ENCODE results near the gene RPS5. TPM values are rescaled to one million over a fixed set of nuclear protein-coding genes. Genes with fewer than 3 reads are reported as not detected.

The RPS5 gene
- total RNA-seq, 1 donor from 2014 or later: 1,152 TPM

GRCh38 chr19:58381460-58382212 lies 5.4 kb upstream of the RPS5 start:
- no peak for DNase-seq (ENCODE audit: low read depth)

DNA sequence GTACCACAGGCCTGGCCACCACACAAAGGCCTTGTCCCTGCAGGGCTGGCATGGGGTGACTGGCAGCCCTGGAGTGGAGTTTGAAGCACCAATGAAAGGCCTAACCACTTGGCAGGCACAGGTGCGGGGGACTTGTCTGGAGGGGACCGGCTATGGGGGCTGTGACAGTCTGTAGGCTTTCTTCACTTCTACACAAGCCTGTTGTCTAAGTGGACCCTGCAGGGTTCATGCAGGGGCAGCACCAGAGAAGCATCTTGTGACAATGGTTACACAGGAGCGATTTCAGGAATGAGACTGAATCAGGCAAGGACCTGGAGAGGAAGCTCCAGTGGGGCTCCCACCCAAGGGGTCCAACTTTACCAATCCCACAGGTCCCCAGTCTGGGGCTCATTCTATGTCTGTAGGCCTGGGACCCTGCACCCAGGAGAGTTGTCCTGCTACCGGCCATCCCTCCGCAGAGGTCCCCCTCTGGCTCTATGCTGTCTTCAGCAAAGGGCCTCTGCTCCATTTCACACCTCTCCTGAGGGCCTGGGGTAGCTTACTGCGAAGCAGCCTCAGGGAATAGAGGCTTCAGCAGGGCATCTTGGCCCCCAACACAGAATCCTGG lies 4.0 kb upstream of the RPS5 start:
- DNase-seq (ENCODE audit: low read depth): no peak

GRCh38 chr19:58385313-58385890 lies 1.7 kb upstream of the RPS5 start:
- DNase-seq (ENCODE audit: low read depth): no peak

DNA sequence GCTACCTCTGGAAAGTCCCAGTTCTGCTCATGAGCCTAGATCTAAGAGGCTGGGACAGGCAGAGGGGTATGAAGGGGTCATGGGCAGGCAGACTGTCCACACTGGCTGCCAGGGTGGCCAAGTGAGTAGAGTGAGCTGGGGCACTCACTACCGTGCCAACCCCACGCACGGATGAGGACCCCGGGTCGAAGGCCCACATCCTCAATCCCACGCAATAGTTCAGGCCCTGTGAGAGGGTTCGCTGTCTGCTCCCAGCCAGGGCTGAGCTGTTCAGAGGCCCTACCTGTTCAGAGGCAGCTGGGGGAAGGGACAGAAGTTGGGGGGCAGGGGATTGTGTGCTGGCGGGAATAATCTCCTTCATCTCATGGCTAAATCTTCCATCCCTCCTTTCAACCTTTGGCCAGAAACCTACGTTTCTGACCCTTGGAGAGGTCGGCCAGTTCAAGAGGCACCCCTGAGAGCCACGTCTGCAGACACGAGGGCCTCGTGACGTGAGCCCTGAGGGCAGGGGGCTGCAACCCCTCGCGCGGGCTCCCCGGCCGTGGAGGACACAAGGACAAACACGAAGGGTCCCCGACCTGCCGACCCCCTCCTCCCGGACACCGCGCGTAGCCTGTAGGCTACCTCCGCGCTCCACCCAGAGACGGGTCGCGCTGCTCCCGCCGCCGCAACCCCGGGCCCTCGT lies 1.0 kb upstream of the RPS5 start:
- no peak for DNase-seq (ENCODE audit: low read depth)

- peak; percentile 47 for DNase-seq (ENCODE audit: low read depth)
Observed at GRCh38 chr19:58387338-58388174, 487 bp downstream of the RPS5 start.

DNA sequence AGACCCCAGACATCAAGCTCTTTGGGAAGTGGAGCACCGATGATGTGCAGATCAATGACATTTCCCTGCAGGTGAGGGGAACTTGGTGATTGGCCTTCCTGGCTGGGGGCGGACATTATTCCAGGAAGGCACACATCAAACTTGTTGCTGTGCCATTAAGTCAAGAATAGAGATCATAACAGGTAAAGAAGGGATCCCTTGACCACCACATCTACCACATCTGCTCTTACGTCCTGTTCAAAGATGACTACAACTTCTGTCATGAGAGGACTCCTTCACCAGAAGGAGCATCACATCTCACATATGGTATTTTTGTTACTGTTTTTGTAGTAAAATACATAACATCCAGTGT lies 1.1 kb downstream of the RPS5 start:
- DNase-seq (ENCODE audit: low read depth): no peak

DNA sequence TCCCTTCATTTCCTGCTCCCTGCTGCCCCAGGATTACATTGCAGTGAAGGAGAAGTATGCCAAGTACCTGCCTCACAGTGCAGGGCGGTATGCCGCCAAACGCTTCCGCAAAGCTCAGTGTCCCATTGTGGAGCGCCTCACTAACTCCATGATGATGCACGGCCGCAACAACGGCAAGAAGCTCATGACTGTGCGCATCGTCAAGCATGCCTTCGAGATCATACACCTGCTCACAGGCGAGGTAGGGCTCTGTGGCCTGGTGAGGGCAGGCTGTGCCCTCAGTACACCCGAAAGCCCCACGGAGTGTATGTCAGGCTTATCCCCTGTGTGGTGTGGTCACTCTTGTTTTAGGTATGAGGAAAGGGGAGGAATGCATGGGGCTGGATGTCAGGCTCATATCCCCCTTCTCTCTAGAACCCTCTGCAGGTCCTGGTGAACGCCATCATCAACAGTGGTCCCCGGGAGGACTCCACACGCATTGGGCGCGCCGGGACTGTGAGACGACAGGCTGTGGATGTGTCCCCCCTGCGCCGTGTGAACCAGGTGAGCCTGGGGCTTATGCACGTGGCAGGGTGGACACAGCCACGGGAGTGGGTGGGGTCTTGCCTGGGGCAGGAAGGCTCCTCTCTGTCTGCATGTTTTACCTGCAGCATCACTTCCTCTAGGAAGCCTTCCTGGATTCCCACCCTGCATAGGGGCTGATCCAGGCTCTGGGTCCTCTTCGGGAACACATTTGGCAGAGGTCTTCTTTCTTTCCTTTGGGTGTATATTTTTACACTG lies 6.1 kb downstream of the RPS5 start:
- no peak for DNase-seq (ENCODE audit: low read depth)

DNA sequence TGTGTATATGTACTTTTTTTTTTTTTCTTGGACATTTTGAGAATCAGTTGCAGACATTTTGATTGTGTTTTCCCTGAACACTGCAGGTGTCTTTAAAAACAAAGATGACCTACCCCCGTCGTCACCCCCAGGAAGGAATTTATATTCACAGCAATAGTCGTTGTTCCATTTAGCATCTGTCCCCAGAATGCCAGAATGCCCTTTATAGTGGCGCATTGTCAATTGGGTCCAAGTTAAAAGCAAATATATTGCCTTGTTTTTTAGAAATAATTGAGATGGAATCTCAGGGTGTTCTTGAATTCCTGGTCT lies 6.6 kb downstream of the RPS5 start:
- no peak for DNase-seq (ENCODE audit: low read depth)

DNA sequence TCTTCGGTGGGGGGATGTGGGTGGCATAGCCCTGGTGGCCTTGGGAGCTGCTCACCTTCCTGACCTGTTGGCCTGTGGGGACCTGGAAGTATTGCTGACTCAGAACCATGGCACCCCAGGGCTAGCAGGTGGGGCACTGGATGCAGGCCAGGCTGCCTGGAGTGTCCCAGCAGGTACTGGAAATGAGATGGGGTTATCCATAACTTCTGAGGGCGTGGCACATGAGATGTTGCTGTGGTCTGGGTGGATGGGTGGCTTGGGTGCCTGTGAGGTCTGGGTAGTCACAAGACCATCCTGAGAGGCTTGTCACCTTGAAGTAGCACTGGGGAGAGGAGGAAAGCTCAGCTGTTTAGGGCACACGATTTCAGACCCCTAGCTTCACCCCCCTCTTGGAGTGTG lies 7.8 kb downstream of the RPS5 start:
- no peak for DNase-seq (ENCODE audit: low read depth)

DNA sequence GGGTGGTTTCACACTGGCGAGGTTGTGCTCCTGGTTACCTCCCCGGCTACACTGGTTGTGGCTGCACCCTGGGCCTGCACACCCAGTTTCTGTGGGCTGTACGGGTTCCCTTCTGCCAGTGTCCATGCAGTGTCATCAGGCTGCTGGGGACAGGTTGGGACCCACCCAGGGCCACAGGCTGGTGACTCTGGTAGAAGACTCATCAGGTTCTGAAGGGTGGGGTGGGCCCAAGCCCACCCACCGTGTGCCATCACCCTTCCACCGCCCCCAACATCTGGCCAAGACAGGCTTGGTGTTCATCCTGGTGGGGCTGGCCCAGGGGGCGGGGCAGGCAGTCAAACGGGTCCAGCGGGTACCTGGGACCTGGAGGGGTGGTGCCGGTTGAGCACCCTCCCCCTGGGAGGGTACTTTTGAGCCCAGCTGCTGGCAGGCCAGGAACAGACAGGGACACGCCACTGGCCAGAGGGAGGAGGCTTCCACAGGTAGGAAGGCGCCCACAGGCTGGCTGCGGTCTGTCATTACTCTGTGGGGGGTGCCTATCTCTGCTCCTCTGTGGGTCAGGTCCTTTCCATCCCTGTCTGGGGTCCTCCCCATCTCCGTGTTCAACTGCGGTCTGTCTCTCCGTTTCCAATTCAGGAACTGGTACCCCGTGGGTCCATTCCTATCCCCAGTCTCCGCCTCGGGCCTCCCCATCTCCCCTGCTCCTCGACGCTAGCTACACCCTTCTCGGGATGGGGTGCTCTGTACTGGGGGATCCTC lies 8.3 kb downstream of the RPS5 start, which contains the start of gene RNF225:
RNF225 (plus strand) TSS at position 437 of the 759 bp plus-strand sequence. CDS start 434 bp downstream, outside the sequence.
- no peak for DNase-seq (ENCODE audit: low read depth)

GRCh38 chr19:58395979-58396627 lies 9.0 kb downstream of the RPS5 start:
- DNase-seq (ENCODE audit: low read depth): no peak

GRCh38 chr19:58396691-58397532 lies 9.8 kb downstream of the RPS5 start:
- no peak for DNase-seq (ENCODE audit: low read depth)

DNA sequence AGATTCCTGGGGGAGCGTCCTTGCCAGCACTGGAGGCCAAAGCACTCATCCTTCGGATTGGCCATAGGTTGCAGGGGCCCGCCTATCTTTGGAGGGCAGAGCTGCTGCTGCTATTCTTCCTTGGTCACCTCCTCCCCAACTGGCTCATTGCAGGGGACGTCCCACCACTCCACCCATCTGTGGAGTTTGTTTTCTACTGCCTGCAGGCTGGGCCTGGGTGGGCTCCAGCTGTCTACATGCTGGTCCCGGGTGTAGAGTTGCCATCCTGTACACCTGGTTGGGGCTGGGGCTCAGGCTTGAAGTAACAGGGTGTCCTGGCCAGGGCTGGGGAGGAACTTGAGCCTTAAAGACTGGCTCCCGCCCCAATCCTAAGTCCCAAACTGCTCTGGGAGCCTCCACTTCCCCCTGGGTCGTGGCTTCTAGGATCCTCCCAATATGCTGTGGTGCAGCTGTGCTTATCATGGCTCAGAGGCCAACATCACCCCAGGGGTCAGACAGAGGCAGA lies 10.5 kb downstream of the RPS5 start:
- DNase-seq (ENCODE audit: low read depth): no peak

DNA sequence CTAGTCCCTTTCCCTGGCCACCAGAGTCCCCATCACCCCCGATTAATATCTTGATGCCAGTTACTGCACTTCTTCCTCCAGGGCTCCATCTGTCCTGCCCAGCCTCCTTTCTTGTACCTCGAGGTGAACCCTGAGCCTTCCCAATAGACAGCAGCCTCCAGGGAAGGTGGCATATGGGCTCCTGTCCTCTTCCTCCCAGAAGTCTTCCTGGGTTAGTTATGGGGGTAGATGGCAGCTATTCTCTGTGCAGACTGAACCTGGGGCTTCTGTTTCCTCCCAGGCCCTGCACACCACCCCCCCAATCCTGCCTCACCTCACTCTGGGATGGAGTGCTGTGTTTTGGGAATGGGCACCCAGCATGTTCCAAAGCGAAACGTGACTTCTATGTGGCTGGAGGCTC lies 11.0 kb downstream of the RPS5 start:
- no peak for DNase-seq (ENCODE audit: low read depth)

DNA sequence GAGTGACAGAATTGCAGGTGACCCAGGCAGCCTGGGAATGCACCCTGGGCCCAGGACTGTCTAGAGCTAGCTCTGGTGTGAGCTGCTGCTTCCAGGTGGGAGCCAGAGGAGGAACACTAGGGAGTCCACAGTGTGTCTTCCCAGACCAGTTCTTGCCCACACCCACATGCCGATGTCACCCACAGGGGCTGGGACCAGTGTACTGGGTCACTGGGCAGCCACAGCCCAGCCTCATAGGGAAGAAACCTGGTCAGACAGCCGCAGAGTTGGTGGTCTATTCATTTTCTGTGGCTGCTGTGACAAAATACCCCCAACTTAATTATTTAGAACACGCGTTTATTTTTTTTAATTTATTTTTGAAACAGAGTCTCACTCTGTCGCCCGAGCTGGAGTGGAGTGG lies 11.5 kb downstream of the RPS5 start:
- no peak for DNase-seq (ENCODE audit: low read depth)

GRCh38 chr19:58399903-58400302 lies 12.8 kb downstream of the RPS5 start:
- no peak for DNase-seq (ENCODE audit: low read depth)

- DNase-seq (ENCODE audit: low read depth): no peak
Observed at GRCh38 chr19:58400316-58400915, 13.3 kb downstream of the RPS5 start.
